A673 (cell line): ENCODE data around the gene BAIAP2L1. TPM values are rescaled to one million over a fixed set of nuclear protein-coding genes. Genes with fewer than 3 reads are reported as not detected.

Experiments
- BruUV-seq: library from RNA; stranded (reverse); fragments of 400-500 nt; replicated peaks from 2 replicates; lab custom pipeline; 2021; lab: Mats Ljungman, UMichigan
- CTCF ChIA-PET: fragments of 300-600 bp; sonication (Branson Sonifier 250); formaldehyde crosslinking; loops from one replicate; lab custom pipeline; 2022; ENCODE audit warnings: antibody characterized with exemption; lab: Charles Lee
- POLR2A ChIA-PET: fragments of 300-600 bp; sonication (Branson Sonifier 250); formaldehyde crosslinking; loops from one replicate; lab custom pipeline; 2022; ENCODE audit warnings: antibody characterized with exemption; ENCODE audit not compliant: low non-redundant PET; lab: Charles Lee
- DNase-seq: peaks from one replicate; pipeline ENCODE4 v3.0.0-alpha.2; 2015; ENCODE audit warnings: low spot score
- H3K27ac ChIP-seq: fragments of 200-600 bp; sonication (generic); 2 replicates; pipeline ENCODE4 v1.5.1; 2016; ENCODE audit warnings: mixed run types, low read depth, mild to moderate bottlenecking, mixed read lengths, antibody characterized with exemption, low read length; ENCODE audit not compliant: poor library complexity, severe bottlenecking
- H3K27me3 ChIP-seq: fragments of 200-600 bp; sonication (generic); replicated peaks from 2 replicates; pipeline ENCODE4 v1.6.1; 2017; ENCODE audit warnings: mixed run types, low read depth, mild to moderate bottlenecking, mixed read lengths, antibody characterized with exemption, low read length; ENCODE audit not compliant: insufficient read depth, poor library complexity
- H3K36me3 ChIP-seq: fragments of 200-600 bp; sonication (generic); 2 replicates; pipeline ENCODE4 v1.6.1; 2016; ENCODE audit warnings: mixed run types, mild to moderate bottlenecking, mixed read lengths, antibody characterized with exemption, low read length; ENCODE audit not compliant: insufficient read depth, poor library complexity, severe bottlenecking
- H3K4me1 ChIP-seq: fragments of 200-600 bp; sonication (generic); 2 replicates; pipeline ENCODE4 v1.6.1; 2017; ENCODE audit warnings: mixed run types, mild to moderate bottlenecking, mixed read lengths, antibody characterized with exemption, low read length; ENCODE audit not compliant: insufficient read depth, poor library complexity, severe bottlenecking
- H3K4me3 ChIP-seq: fragments of 200-600 bp; sonication (generic); 2 replicates; pipeline ENCODE4 v1.5.1; 2016; ENCODE audit warnings: low read depth, mixed run types, mild to moderate bottlenecking, mixed read lengths, low read length; ENCODE audit not compliant: poor library complexity, severe bottlenecking
- H3K9me3 ChIP-seq: fragments of 200-600 bp; sonication (generic); 2 replicates; pipeline ENCODE4 v1.6.1; 2016; ENCODE audit warnings: mixed run types, low read depth, mild to moderate bottlenecking, mixed read lengths, antibody characterized with exemption, low read length; ENCODE audit not compliant: poor library complexity, severe bottlenecking
- EZH2 ChIP-seq: fragments of 200-600 bp; sonication (generic); IDR thresholded peaks from 2 replicates; pipeline ENCODE4 v1.6.1; 2017; ENCODE audit warnings: borderline replicate concordance, low read depth, mild to moderate bottlenecking, mixed read lengths, antibody characterized with exemption, low read length; ENCODE audit not compliant: poor library complexity, severe bottlenecking
- intact Hi-C: fragments of 100-400 bp; cut with micrococcal nuclease; formaldehyde crosslinking; loops from one replicate; pipeline ENCODE4 v1.10.0; 2022; ENCODE audit not compliant: unreplicated experiment
- total RNA-seq: library from RNA; stranded (reverse); gene quantifications from 2 replicates; pipeline ENCODE4 v1.2.3, GENCODE V29; 2021
- TF ChIP-seq, protein P1 (sequence below): fragments of 300-800, 200-600 bp; sonication (generic); conservative IDR thresholded peaks from 2 replicates; pipeline ENCODE4 v1.5.1; 2017; ENCODE audit warnings: low read depth, mild to moderate bottlenecking, antibody characterized with exemption, low read length, moderate library complexity, mixed read lengths

BAIAP2L1 gene
- total RNA-seq, 1 experiment from 2014 or later, result 0.77 TPM

DNA sequence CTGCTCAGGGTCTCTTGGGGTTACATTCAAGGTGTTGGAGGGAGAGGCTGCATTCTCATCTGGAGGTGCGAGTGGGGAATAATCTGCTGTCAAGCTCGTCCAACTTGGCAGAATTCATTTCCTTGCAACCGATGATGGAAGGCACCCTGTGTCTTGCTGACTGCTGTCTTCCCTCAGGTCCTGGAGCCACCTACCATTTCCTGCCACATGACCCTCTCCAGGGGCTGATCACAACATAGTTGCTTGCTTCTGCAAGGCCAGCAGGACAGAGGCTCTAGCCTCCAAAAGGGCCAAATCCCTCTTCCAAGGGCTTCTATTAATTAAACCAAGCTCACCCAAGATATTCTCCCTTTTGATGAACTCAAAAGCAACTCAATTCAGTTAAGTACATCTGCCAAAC is 133.6 kb downstream of the BAIAP2L1 start:
- H3K4me3 ChIP-seq, result no peak overlapping the region
- intact Hi-C loops, result no loop called here
- H3K27me3 ChIP-seq, result no peaks in the 10 kb centered on the region
- DNase-seq, result no peak
- H3K9me3 ChIP-seq, result no peaks in the 10 kb centered on the region
- POLR2A ChIA-PET, result no interaction called here
- no peaks in the 10 kb centered on the region for H3K4me1 ChIP-seq
- no peak overlapping the region for H3K27ac ChIP-seq
- no peak for TF ChIP-seq EZH2
- no TSS peak for BruUV-seq
- no peaks in the 10 kb centered on the region for H3K36me3 ChIP-seq
- CTCF ChIA-PET, result no interaction called here

DNA sequence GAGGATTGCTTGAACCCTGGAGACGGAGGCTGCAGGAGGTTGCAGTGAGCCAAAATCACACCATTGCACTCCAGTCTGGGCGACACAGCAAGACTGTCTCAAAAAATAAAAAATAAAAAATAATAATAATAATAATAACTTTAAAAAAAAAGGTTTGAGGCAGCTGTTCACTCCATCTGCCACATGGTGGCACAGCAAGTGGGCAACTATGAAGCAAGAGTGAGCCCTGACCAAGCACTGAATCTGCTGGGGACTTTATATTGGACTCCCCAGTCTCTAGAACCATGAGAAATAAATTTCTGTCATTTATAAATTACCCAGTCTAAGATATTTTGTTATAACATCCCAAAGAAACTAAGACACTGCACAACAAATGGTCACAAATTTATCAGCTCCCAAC is 134.1 kb downstream of the BAIAP2L1 start:
- DNase-seq, result no peak
- no peak for TF ChIP-seq EZH2
- TF ChIP-seq, protein P1, sequence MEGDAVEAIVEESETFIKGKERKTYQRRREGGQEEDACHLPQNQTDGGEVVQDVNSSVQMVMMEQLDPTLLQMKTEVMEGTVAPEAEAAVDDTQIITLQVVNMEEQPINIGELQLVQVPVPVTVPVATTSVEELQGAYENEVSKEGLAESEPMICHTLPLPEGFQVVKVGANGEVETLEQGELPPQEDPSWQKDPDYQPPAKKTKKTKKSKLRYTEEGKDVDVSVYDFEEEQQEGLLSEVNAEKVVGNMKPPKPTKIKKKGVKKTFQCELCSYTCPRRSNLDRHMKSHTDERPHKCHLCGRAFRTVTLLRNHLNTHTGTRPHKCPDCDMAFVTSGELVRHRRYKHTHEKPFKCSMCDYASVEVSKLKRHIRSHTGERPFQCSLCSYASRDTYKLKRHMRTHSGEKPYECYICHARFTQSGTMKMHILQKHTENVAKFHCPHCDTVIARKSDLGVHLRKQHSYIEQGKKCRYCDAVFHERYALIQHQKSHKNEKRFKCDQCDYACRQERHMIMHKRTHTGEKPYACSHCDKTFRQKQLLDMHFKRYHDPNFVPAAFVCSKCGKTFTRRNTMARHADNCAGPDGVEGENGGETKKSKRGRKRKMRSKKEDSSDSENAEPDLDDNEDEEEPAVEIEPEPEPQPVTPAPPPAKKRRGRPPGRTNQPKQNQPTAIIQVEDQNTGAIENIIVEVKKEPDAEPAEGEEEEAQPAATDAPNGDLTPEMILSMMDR, result peak; percentile 41; the same call in 1 of the 2 replicates
- intact Hi-C loops, result no loop called here
- no peak overlapping the region for H3K27ac ChIP-seq
- H3K4me1 ChIP-seq, result no peaks in the 10 kb centered on the region
- H3K4me3 ChIP-seq, result no peak overlapping the region
- BruUV-seq, result no TSS peak
- no peaks in the 10 kb centered on the region for H3K9me3 ChIP-seq
- H3K36me3 ChIP-seq, result no peaks in the 10 kb centered on the region
- POLR2A ChIA-PET, result no interaction called here
- H3K27me3 ChIP-seq, result no peaks in the 10 kb centered on the region
- CTCF ChIA-PET, result interaction anchor here (0.6 kb wide), 2 partner anchors 9 to 38 kb away, joined by 3 to 8 read pairs; no protein-coding TSS in a partner anchor

DNA sequence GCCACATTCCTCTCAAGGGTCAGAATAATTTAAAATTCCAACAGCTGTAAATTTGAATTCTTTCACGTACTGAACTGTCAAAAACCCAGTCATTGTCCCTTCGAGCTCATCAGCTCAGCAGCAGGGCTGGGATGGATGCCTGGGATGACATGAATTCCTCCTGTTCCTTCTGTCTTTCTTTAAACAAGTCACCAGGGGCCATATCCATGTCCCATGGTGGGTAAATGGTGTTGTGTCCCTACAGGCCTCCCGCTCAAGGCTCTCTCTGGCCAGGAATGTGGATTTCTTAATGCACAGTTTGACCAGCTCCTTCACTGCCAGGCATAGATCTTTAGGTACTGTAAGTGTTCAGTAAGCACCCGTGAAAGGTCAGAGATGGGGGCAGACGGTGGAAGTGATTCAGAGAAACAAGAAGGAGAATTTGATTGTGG is 135.0 kb downstream of the BAIAP2L1 start:
- no peak overlapping the region for H3K27ac ChIP-seq
- intact Hi-C loops, result no loop called here
- DNase-seq, result no peak
- POLR2A ChIA-PET, result no interaction called here
- no peaks in the 10 kb centered on the region for H3K9me3 ChIP-seq
- no peak overlapping the region for H3K4me3 ChIP-seq
- no TSS peak for BruUV-seq
- no peaks in the 10 kb centered on the region for H3K36me3 ChIP-seq
- no peaks in the 10 kb centered on the region for H3K27me3 ChIP-seq
- no peak for TF ChIP-seq EZH2
- TF ChIP-seq, protein P1, result no peak
- H3K4me1 ChIP-seq, result no peaks in the 10 kb centered on the region
- CTCF ChIA-PET, result no interaction called here

DNA sequence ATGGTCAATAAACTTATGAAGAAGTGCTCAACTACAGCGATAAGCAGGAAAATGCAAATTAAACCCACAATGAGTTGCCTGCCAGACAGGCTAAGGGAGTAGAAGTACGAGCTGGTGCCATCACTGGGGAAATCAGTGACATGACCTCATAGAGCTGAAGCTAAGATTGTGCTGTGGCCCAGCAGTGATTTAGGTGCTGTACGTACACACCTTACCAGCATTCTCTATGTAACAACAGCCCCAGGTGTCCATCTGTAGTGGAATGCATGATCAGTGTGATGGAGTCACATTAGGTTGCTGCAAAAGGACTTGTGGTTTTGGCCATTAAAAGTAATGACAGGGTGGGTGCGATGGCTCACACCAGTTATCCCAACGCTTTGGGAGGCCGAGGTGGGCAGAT is 143.2 kb downstream of the BAIAP2L1 start:
- Histone ChIP-seq H3K9me3 (no peaks in the 10 kb centered on the region), H3K4me1 (no peaks in the 10 kb centered on the region), H3K27me3 (no peaks in the 10 kb centered on the region), H3K27ac (no peak overlapping the region), H3K36me3 (peaks cover 3% of the 10 kb centered on the region), H3K4me3 (no peak overlapping the region)
- POLR2A ChIA-PET, result no interaction called here
- intact Hi-C loops, result no loop called here
- TF ChIP-seq, protein P1, result no peak
- TF ChIP-seq EZH2, result no peak
- CTCF ChIA-PET, result interaction anchor here (0.7 kb wide), 1 partner anchor 9 kb away, joined by 8 read pairs; no protein-coding TSS in a partner anchor
- no TSS peak for BruUV-seq
- no peak for DNase-seq
